Inferior parietal cortex (tissue), 1 donor: ENCODE data around the gene NDNF.

Experiments
- DNase-seq: peaks from one replicate; pipeline ENCODE4 v3.0.0-alpha.2; 2016; ENCODE audit errors: extremely low spot score

Gene NDNF

DNA sequence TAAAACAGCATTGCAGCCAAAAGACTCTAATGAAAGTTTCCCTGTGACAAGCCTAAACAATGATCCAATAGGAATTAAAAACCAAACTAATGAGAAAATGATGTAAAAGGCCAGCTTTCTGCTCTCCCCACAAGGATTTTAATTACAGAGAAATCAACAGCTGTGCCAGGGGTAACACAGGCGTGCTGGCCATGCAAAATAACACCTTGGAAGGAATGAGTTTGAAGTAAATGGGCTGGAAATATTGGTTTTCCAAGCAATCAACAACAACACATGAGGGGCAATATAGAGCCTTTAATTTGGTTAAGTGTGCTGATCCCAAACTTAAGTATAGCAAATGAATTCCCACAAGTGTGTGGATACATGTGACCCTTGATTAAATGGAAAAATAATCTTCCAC is 56.9 kb downstream of the NDNF start:
- DNase-seq = no peak

DNA sequence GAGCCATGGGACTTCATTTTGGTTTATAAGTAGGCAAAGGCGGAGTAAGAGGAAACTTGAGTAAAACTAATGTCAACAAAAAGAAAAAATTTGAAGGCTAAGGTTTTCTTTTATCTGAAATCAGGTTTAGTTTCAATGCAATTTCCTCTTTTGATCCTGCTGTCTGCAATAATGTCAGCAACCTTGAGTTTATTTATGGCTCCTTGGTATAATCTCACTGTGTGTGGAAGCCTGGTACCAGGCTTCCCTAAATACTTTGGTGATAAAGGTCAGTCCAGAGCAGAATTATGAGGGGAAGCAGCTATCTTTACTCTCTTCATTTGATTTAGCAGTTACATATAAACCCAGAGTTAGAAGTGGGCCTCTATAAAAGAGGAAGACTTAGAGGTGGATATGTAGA is 57.8 kb downstream of the NDNF start:
- DNase-seq = no peak

DNA sequence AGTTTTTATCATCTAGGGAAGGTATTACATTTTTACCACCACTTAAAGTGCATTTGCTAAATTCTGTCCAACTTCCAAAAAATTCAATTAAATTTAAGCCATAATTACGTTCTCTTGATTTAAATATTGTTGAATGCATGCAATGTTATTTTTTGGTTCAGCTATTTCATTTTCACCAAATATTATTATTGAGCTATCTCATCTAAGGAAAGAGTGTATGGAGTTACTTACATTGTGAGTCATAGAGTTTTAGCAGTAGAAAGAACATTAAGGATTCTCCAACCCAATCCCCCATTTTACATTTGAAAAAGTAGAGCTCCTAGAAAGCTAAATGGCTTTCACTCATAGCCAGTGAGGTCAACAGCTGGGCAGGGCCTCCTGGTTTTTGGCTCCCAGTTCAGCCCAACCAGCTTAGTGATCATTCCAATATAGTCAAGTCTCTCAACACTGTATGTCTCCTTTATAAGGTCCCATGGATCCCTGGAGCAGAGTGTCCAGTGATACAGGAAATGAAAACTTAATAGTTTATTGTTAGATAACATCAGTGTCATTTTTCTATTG is 60.5 kb downstream of the NDNF start:
- DNase-seq = no peak

DNA sequence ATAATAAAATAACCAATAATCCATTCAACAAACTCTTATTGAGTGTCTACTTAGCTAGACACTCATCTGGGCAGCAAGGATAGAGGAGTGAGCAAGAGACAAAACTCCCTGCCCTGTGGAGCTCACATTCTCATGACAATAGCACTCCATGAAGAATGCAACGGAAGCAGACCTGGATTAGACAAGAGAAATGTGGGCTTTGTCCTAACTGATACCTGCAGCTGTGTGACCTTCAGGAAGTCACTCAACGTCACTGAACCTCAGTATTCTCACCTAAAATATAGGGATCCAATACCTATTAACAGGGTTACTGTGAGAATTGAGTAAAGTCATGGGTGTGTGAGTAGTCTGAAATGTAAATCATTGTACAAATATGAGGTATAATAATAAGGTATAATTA is 61.2 kb downstream of the NDNF start:
- no peak for DNase-seq

DNA sequence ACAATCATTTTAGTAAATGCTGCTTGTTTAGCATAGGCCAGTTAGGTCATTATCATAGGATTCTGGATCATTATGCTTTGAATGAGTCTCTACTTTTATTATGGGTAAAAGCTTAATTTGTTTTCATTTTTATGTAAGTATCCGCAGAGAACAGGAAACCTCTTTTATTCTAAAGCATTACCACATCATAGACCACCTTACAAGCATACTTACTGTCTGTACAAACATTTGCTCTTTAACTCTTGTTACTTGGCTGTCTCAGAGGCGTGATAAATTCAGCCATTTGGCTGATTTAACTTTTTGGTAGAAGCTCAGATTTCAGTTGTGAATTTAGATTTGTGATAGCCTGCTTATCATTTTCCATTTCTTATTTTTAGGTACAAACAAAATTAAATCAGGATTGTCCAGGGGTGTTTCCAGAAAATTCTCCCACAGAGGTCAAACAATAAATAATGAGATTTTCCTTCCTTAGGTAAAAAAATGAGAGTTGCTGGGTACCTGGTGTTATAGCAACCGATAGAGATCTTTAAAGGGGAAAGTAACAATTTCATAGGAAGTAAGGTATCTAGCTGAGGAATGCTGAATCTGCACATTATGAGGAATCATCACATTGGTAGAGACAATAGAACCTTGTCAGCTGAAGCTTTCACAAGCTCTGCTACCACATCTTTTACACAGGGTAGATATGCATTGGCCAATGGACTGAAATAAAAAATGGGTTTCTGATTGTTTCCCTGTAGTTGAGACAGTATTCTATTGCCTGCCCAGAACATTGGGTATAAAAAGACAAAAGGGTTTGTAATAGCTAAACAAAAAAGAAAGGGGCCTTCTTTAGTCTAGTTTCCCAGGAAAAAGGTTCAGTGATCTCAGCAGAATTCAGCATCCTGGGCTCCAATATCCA is 62.5 kb downstream of the NDNF start:
- DNase-seq = no peak

DNA sequence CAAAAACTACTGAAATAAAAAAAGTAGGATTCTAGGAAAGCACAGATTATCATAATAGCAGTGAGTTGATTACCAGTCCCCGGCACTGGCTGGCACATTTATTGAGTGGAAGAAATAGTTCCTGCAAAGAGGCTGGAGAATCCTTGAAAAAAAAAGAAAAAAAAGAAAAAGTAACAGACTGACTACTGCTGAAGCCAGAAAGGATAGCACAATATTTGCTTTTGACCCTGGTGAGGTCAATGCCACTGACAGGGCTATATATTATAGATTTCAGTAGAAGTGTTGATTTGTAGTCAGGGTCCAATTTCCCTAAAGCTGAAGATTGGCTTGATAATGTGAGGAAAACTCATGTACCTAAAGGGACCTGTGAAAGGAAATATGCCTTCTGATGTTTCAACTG is 64.7 kb downstream of the NDNF start:
- no peak for DNase-seq

DNA sequence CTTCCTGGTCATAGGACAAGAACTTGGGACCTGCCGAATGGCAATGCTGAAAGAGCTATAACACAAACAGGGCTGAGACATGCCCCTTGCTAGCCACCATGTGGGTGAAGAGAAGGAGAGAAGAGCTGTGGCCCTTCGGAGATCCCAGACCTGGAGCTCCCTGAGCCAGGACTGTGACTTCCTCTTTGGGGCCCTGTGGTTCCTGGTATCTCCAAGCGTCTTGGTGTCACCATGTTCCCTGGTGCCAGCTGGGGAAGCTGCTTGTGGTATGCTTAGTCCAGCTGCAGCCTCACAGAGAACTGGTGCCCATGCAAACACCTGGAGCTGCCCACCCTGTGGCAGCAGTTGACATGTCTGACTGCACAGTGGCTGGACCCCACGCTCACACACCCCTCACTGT is 68.5 kb downstream of the NDNF start:
- DNase-seq = no peak

DNA sequence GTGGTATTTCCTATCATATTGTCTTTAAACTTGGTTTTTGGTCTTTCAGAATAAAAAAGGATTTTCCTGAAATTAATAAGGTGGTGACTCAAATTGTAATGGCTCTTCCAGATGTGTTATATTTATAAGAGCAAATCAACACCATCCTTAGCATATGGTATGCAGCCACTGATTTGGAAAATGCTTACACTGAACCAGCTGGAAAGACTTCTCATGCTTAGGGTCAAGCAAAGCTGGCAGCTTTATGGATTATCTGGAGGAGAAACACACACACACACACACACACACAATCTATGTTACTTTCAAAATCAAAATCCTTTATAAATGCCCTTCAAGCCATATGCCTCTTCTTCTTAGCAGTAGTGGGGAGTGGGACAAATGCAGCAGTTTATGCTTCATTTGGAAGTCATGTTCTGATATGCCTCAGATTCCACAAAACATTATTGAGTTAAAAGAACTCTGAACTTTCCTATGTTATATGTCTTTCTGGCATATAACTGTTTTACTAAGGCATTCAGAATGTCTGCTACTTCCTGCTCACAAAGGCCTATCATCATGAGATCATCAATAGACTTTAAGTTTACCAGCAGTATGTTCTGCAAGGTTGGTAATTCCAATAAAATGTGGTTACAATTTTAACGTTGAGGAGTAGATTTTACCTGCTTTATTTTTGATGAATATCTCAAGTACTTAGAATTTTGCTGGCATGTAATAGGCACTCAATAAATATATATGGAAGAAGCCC is 76.9 kb downstream of the NDNF start:
- no peak for DNase-seq

DNA sequence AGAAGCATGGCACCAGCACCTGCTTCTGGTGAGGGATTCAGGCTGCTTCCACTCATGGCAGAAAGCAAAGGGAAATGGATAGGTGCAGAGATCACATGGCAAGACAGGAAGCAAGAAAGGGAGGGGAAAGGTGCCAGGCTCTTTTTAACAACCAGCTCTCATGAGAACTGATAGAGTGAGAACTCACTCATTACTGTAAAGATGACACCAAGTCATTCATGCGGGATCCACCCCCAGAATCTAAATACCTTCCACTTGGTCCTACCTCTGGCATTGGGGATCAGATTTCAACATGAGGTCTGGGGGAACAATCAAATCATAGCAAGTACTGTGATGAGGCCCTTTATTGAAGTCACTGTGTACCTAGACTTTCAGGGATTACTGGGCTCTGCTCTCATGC is 77.8 kb downstream of the NDNF start:
- no peak for DNase-seq

DNA sequence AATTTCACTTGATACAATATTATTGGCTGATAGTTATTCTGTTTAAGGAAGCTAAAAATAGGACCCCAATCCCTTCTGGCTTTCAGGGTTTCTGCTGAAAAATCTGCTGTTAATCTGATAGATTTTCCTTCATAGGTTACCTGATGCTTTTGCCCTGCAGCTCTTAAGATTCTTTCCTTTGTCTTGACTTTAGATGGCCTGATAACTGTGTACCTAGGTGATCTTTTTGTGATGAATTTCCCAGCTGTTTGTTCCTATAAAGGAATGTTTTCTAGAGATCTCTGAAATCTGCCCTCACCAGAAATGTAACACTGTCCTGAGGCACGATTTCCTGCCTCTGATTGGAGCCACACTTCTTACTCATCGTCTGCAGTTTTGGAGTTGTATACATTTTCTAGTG is 80.5 kb downstream of the NDNF start:
- DNase-seq = no peak

DNA sequence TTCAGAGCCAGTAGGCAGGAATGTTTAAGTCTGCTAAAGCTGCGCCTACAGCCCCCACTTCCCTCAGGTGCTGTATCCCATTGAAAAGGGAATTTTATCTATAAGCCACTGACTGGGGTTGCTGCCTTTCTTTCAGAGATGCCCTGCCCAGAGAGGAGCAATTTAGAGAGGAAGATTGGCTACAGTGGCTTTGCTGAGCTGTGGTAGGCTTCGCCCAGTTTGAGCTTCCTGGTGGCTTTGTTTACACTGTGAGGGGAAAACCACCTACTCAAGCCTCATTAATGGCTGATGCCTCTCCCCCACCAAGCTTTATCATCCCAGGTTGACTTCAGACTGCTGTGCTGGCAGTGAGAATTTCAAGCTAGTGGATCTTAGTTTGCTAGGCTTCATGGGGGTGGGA is 82.1 kb downstream of the NDNF start:
- DNase-seq = no peak
